Activated T-cell treated with anti-CD3 and anti-CD28 coated beads, Interleukin-2, amount 50 U/mL, for 4 hours (primary cell): Measurements from ENCODE around the gene ABCB1. TPM values are rescaled to one million over a fixed set of nuclear protein-coding genes. Genes with fewer than 3 reads are reported as not detected.
A peak's percentile ranks its signal among the peaks of the same experiment; 100 is the strongest.
"Not testable (repeated sequence)": the region's sequence is repeated elsewhere in the genome, so short reads cannot be mapped to it uniquely, and the experiment has no call there.

ENCODE experiments used
- ATAC-seq, 2 donors: fragments of 200-7000 bp; cut with Tn5 transposase; one replicate each; pipeline ENCODE4 v1.10.0; 2021
- DNase-seq: peaks from one replicate; pipeline ENCODE4 v3.0.0-alpha.2; 2020
- H3K27me3 Mint-ChIP-seq: one replicate; pipeline ENCODE4 v1.8.0; 2021; ENCODE audit warnings: low read depth, mixed read lengths
- H3K36me3 Mint-ChIP-seq: one replicate; pipeline ENCODE4 v1.8.0; 2022; ENCODE audit warnings: mixed read lengths; ENCODE audit not compliant: insufficient read depth
- H3K4me1 Mint-ChIP-seq: one replicate; pipeline ENCODE4 v1.8.0; 2021; ENCODE audit warnings: low read depth, mixed read lengths
- H3K4me3 Mint-ChIP-seq: one replicate; pipeline ENCODE4 v1.8.0; 2021; ENCODE audit warnings: mild to moderate bottlenecking, moderate library complexity, mixed read lengths
- H3K9me3 Mint-ChIP-seq: one replicate; pipeline ENCODE4 v1.8.0; 2021; ENCODE audit warnings: mixed read lengths
- total RNA-seq, 3 donors: library from RNA; stranded (reverse); gene quantifications; one replicate each; pipeline ENCODE4 v1.2.1, GENCODE V29; 2021

ABCB1 gene
- total RNA-seq, 3 donors from 2014 or later, result 6.3 to 10.8 (median 7.3) TPM

DNA sequence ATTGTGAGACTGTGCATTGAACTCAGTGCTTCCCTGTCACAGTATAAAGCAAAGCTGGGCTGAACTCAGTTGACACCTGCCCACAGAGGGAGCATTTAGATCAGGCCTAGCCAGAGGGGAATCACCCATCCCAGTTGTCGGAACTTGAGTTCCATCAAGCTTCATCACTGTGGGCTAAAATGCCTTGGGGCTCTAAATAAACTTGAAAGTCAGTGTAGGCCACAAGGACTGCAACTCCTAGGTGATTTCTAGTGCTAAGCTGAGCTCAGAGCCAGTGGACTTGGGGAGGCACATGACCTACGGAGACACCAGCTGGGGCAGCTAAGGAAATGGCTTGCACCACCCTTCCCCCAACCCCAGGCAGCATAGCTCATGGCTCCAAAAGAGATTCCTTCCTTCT is 117.6 kb downstream of the ABCB1 start:
- peaks cover 14% of the 10 kb centered on the region for H3K27me3 Mint-ChIP-seq
- no peak overlapping the region for H3K4me3 Mint-ChIP-seq
- DNase-seq, result no peak
- no peaks in the 10 kb centered on the region for H3K4me1 Mint-ChIP-seq
- no peaks in the 10 kb centered on the region for H3K36me3 Mint-ChIP-seq
- no peak for ATAC-seq
- no peaks in the 10 kb centered on the region for H3K9me3 Mint-ChIP-seq

DNA sequence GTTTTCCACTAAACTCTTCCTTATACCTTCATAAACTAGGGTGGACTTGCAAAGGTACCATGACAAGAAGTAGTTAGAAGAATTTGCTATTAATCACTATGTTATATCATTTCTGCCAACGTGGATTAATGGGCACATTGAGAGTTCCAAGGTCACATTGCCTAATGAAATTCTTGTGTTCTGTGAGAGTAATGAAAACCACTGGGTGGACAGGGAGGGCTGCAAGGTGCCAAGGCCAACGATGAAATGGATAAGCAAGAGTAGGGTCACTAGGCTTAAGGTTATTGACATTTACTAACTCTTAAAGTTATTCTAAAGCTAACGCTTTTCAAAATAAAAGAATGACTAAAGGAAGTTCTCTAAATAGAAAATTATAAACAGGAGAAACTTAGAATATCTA is 118.6 kb downstream of the ABCB1 start:
- Mint-ChIP-seq H3K4me3 (no peak overlapping the region), H3K36me3 (no peaks in the 10 kb centered on the region), H3K4me1 (no peaks in the 10 kb centered on the region), H3K9me3 (no peaks in the 10 kb centered on the region), H3K27me3 (peaks cover 18% of the 10 kb centered on the region)
- no peak for ATAC-seq
- DNase-seq, result no peak

DNA sequence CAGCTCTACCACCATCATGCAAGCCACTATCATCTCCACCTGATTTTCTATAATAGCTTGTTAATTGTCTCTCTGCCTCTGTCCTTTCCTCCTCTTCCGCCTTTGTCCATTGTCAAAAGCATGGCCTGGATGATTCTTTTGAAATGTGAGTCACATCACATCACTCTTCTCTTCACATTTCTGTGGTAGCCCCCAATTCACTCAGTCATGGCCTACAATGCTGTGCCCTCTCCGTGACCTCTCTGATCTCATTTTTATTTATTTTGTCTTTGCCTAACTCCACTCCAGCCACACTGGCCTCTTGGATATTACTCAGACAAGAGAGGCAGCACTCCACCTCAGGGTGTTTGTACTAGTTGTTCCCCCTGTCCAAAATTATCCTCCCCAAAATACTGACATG is 120.3 kb downstream of the ABCB1 start:
- no peak for DNase-seq
- no peak for ATAC-seq
- no peak overlapping the region for H3K4me3 Mint-ChIP-seq
- H3K27me3 Mint-ChIP-seq, result peaks cover 28% of the 10 kb centered on the region
- no peaks in the 10 kb centered on the region for H3K9me3 Mint-ChIP-seq
- H3K36me3 Mint-ChIP-seq, result no peaks in the 10 kb centered on the region
- peaks cover 3% of the 10 kb centered on the region for H3K4me1 Mint-ChIP-seq

DNA sequence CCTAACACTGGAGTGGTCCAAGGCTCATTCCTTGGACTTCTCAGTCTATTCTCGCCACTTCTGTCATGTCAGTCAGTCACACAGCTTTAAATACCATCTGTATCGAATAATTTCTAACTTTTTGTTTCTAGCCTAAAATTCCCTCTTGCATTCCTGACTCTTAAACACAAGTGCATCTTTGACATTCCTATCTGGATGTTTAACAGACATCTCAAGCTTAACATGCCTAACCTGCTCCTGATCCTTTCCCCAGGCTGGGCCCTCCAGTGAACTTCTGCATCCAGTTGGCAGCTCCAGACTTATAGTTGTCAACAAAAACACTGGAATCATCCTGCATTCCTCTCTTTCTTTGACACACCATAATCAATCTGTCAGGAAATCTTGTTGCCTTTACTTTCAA is 120.7 kb downstream of the ABCB1 start:
- Mint-ChIP-seq H3K27me3 (peaks cover 30% of the 10 kb centered on the region), H3K4me1 (peaks cover 6% of the 10 kb centered on the region), H3K9me3 (no peaks in the 10 kb centered on the region), H3K4me3 (no peak overlapping the region), H3K36me3 (no peaks in the 10 kb centered on the region)
- DNase-seq (no peak), ATAC-seq (no peak)

DNA sequence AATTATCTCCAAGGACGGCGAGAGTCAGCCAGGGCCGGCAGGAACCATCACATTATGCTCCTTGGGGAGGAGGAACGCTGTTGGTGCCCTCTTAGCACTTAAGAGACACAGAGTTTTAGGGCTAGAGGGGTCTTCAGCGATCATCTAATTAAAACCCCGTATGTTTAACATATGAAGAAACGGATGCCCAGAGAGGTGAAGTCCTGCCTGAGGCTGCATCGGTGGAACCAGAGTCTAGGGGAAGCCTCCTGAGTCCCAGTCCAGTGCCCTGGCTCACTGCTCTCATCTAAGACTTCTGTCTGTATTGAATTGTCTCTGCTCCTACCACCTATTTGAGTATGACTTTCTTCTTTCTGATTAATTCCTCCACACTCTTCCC is 124.5 kb downstream of the ABCB1 start:
- DNase-seq, result no peak
- peaks cover 41% of the 10 kb centered on the region for H3K27me3 Mint-ChIP-seq
- ATAC-seq, result no peak
- H3K4me1 Mint-ChIP-seq, result peaks cover 11% of the 10 kb centered on the region
- no peaks in the 10 kb centered on the region for H3K9me3 Mint-ChIP-seq
- no peak overlapping the region for H3K4me3 Mint-ChIP-seq
- H3K36me3 Mint-ChIP-seq, result no peaks in the 10 kb centered on the region

DNA sequence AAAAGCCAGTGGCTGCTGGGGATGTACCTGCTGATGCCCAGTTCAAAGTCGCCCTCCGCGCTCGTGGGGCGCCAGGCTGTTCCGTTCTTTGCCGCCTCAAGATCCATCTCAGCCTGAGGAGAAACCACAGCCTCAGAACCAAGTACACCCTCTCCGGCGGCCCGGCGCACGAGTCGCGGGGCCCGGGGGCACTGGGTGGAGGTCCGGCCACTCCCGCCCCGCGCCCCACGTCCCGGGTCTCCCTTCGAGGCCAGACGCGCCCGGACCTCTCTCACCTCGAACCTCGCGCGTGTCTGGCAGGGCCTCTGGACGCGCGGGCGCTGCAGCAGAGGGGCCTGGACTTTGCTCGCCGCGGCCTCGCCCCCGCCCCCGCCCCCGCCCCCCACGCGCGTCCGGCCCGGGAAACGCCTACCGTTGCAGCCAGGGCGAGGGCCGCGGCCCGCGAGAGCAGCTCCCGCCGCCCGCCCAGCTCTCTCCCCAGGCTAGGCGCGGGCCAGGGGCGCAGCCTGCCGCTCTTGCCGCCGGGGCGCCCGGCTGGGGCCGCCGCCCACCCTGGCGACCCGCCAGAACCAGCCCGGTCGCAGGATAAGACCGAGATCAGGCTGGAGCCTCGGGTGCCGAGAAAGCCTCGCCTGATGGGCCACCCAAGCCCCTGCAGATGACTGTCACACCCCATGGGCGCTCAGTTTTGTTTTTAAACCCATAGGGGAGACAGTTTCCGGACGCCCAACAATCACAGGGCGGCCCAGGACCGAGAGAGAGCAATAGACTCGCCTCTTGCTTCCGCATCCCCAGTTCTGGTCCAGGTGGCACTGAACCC is 125.1 kb downstream of the ABCB1 start, which contains the start of gene ABCB4:
Gene ABCB4 (minus strand): TSS at position 322 of the 820 bp plus-strand sequence. CDS start 215 bp downstream, at position 107.
- DNase-seq (no peak), ATAC-seq (peak; percentile 39 to 40)
- Mint-ChIP-seq H3K27me3 (peaks cover 44% of the 10 kb centered on the region), H3K4me3 (peak within 1 kb of the TSS; percentile 51), H3K36me3 (no peaks in the 10 kb centered on the region), H3K4me1 (peaks cover 11% of the 10 kb centered on the region), H3K9me3 (no peaks in the 10 kb centered on the region)

DNA sequence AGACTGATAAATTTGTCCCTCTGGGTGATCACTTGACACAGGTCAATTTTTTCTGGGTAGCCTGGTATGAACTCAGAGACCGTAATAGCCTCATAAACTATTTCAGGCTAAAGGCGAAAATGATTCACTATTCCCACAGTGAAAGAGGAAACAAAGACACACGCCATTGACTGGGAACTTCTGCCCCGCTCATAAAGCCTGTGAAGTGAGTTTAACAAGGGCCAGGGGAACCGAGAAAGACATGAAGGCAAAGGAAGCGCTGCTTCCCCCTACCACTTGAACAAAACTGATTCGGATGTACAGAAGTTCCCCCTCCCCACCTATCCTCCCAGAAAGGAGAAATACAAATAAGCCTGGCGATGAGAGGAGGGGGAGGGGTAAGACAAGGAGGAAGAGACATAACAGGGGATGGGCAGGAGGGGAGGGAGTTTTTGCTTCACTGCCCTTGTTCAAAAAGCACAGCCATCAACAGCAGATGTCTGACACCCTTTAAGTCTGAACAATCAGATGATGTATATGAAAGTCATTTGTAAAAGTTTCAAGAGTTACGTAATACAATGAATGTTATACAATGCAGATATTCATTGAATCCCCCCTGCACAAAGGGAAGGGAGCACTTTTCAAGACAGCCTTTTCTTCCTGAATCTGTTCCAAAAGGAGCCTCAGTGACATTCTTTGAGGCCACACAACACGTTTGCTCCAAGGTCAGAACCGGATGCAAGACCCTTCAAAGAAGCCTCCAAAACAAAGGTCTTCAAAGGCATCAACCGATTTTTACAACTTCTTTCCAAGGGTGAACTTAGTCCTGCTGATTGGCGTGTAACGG is 125.9 kb downstream of the ABCB1 start:
- H3K4me3 Mint-ChIP-seq, result peak overlapping the region; percentile 51
- no peak for DNase-seq

DNA sequence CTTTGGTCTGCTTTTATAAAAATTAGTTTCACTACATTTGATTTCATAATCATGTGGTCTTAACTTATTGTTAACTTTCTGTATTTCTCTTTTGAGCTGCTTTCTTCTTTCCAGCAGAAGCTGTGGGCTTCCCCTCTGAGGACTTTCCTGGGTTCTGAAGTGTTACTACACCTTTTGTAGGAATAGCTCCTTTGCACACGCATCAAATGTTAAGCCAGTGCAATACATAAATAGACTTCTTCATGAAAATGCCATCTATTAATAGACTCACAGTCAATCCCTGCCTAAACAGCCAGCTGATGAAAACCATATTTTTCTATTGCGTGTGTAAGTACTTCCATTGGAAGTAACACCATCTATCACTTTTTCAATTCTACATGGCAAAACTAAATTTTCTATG is 126.7 kb downstream of the ABCB1 start:
- Mint-ChIP-seq H3K36me3 (no peaks in the 10 kb centered on the region), H3K4me3 (no peak overlapping the region), H3K27me3 (peaks cover 44% of the 10 kb centered on the region), H3K9me3 (no peaks in the 10 kb centered on the region), H3K4me1 (peaks cover 11% of the 10 kb centered on the region)
- ATAC-seq, result no peak
- DNase-seq, result no peak

More for the DNA sequence above, 125.9 kb downstream of the ABCB1 start:
- ATAC-seq, result peak; percentile 49 to 63
- H3K27me3 Mint-ChIP-seq, result peaks cover 44% of the 10 kb centered on the region
- no peaks in the 10 kb centered on the region for H3K9me3 Mint-ChIP-seq
- no peaks in the 10 kb centered on the region for H3K36me3 Mint-ChIP-seq
- peaks cover 11% of the 10 kb centered on the region for H3K4me1 Mint-ChIP-seq

DNA sequence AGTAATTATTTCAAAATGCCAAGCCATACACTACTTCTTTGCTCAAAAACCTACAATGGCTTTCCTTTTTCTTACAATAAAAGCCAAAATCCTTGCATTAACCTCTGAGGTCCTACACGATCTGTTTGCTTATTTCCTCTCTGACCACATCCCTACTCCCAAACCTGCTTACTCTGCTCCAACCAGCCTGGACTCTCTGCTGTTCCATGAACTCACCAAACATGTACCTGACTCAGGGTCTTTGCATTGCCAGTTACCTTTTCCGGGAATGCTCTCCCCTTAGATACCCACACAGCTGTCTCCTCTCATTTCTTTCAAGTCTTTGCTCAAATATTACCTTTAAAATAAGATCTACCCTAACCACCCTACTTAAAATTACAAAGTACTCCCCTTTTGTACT is 127.5 kb downstream of the ABCB1 start:
- Mint-ChIP-seq H3K36me3 (no peaks in the 10 kb centered on the region), H3K4me3 (no peak overlapping the region), H3K27me3 (peaks cover 44% of the 10 kb centered on the region), H3K4me1 (peaks cover 11% of the 10 kb centered on the region), H3K9me3 (no peaks in the 10 kb centered on the region)
- DNase-seq, result no peak
- no peak for ATAC-seq

DNA sequence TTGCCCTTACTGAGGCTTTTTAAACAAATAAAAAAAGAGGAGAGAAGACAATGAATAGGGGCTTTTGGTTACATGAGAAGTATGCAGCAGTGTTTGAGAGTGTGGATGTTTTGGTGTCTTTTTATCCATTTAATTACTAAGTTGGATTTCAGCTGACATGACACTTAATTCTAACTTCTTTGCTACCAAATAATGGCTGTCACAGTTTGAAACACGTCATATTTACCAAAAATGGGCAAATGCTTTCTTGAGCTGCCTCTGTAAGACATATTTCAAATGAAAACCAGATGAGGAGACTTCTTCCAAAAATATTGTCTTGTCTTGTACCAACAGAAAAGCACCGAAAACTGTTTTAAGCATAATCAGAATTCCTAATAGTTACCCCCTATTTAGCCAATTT is 129.2 kb downstream of the ABCB1 start:
- ATAC-seq (no peak), DNase-seq (no peak)
- Mint-ChIP-seq H3K27me3 (peaks cover 45% of the 10 kb centered on the region), H3K4me3 (no peak overlapping the region), H3K36me3 (no peaks in the 10 kb centered on the region), H3K9me3 (no peaks in the 10 kb centered on the region), H3K4me1 (peaks cover 11% of the 10 kb centered on the region)

DNA sequence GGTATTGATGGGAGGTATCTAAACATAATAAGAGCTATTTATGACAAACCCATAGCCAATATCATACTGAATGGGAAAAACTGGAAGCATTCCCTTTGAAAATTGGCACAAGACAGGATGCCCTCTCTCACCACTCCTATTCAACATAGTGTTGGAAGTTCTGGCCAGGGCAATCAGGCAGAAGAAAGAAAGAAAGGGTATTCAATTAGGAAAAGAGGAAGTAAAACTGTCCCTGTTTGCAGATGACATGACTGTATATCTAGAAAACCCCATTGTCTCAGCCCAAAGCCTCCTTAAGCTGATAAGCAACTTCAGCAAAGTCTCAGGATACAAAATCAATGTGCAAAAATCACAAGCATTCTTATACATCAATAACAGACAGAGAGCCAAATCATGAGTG is 131.5 kb downstream of the ABCB1 start:
- not testable (repeated sequence) for ATAC-seq, H3K9me3 Mint-ChIP-seq, DNase-seq, H3K4me1 Mint-ChIP-seq, H3K36me3 Mint-ChIP-seq, H3K4me3 Mint-ChIP-seq
- H3K27me3 Mint-ChIP-seq, result peaks cover 35% of the 10 kb centered on the region

DNA sequence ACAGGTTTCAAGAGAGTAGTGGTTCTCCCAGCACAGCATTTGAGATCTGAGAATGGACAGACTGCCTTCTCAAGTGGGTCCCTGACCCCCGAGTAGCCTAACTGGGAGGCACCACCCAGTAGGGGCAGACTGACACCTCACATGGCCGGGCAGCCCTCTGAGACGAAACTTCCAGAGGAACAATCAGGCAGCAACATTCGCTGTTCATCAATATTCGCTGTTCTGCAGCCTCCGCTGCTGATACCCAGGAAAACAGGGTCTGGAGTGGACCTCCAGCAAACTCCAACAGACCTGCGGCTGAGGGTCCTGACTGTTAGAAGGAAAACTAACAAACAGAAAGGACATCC is 135.2 kb downstream of the ABCB1 start:
- not testable (repeated sequence) for DNase-seq, H3K4me1 Mint-ChIP-seq, H3K9me3 Mint-ChIP-seq, H3K4me3 Mint-ChIP-seq, H3K36me3 Mint-ChIP-seq, ATAC-seq
- H3K27me3 Mint-ChIP-seq, result peaks cover 29% of the 10 kb centered on the region

DNA sequence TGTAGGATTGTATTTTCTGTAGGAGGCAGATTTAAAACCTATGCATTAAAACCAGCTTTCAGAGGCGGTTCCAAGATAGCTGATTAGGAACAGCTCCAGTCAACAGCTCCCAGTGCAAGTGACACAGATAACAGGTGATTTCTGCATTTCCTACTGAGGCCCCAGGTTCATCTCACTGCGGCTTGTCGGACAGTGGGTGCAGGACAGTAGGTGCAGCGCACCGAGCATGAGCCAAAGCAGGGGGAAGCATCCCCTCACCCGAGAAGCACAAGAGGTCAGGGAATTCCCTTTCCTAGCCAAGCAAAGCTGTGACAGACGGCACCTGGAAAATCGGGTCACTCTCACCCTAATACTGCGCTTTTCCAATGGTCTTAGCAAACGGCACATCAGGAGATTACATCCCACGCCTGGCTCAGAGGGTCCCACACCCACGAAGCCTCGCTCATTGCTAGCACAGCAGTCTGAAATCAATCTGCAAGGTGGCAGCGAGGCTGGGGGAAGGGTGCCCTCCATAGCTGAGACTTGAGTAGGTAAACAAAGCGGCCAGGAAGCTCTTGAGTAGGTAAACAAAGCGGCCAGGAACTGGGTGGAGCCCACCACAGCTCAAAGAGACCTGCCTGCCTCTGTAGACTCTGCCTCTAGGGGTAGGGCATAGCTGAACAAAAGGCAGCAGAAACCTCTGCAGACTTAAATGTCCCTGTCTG is 135.7 kb downstream of the ABCB1 start:
- H3K36me3 Mint-ChIP-seq, H3K4me3 Mint-ChIP-seq, ATAC-seq, H3K4me1 Mint-ChIP-seq, DNase-seq, H3K9me3 Mint-ChIP-seq: not testable (repeated sequence)
- peaks cover 29% of the 10 kb centered on the region for H3K27me3 Mint-ChIP-seq

DNA sequence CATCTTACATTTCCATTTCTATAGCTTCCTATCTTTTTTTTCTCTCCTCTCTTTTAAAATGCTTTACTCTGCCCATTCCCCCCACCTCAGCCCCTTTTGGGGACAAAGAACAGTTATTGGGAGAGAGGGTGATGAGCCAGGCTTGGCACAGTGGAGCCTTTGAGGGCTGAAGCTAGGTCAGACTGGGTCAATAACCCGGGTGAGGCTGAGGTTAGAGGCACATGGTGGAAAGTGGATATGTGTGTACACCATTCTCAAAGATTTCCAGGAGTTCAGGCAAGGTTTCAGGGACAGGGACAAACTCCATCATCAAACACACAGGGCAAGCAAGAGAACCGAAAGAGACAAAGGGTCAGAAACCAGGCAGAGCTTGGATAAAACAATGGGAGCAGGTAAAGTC is 136.7 kb downstream of the ABCB1 start:
- no peak overlapping the region for H3K4me3 Mint-ChIP-seq
- H3K4me1 Mint-ChIP-seq, result no peaks in the 10 kb centered on the region
- peaks cover 29% of the 10 kb centered on the region for H3K27me3 Mint-ChIP-seq
- ATAC-seq, result no peak
- no peak for DNase-seq
- no peaks in the 10 kb centered on the region for H3K36me3 Mint-ChIP-seq
- no peaks in the 10 kb centered on the region for H3K9me3 Mint-ChIP-seq
